Erythroblast (primary cell): ENCODE results near the gene PSMG3.

ENCODE experiments used
- DNase-seq, 2 experiments: peaks; one replicate each; lab custom pipeline; 2025; lab: John Stamatoyannopoulos, UW
- GATA1 ChIP-seq: IDR thresholded peaks from 2 replicates; pipeline ENCODE4 v1.6.1; 2011; ENCODE audit warnings: low read depth, mild to moderate bottlenecking, control low read depth, low read length, moderate library complexity
- POLR2A ChIP-seq: IDR thresholded peaks from 2 replicates; pipeline ENCODE4 v1.6.1; 2011; ENCODE audit warnings: mild to moderate bottlenecking, low read length

PSMG3 gene

GRCh38 chr7:1601956-1602355, 32.1 kb upstream of the PSMG3 start:
- DNase-seq, result no peak
- TF ChIP-seq POLR2A (no peak), GATA1 (no peak)

- DNase-seq, result no peak
- TF ChIP-seq GATA1, result no peak
- TF ChIP-seq POLR2A, result no peak
Observed at GRCh38 chr7:1599640-1600395, 30.0 kb upstream of the PSMG3 start.

- no peak for DNase-seq
- TF ChIP-seq GATA1 (no peak), POLR2A (no peak)
Observed at GRCh38 chr7:1598961-1599639, 29.3 kb upstream of the PSMG3 start.

GRCh38 chr7:1598286-1598685, 28.5 kb upstream of the PSMG3 start:
- TF ChIP-seq POLR2A, result no peak
- no peak for TF ChIP-seq GATA1

GRCh38 chr7:1597791-1598190, 28.0 kb upstream of the PSMG3 start:
- TF ChIP-seq GATA1 (no peak), POLR2A (no peak)
- no peak for DNase-seq

More at GRCh38 chr7:1598286-1598685, 28.5 kb upstream of the PSMG3 start:
- no peak for DNase-seq

- no peak for DNase-seq
- no peak for TF ChIP-seq GATA1
- TF ChIP-seq POLR2A, result no peak
Observed at GRCh38 chr7:1597066-1597760, 27.4 kb upstream of the PSMG3 start.

GRCh38 chr7:1596181-1597043, 26.6 kb upstream of the PSMG3 start:
- no peak for TF ChIP-seq GATA1
- TF ChIP-seq POLR2A, result no peak
- no peak for DNase-seq

GRCh38 chr7:1595636-1596035, 25.8 kb upstream of the PSMG3 start:
- no peak for DNase-seq
- TF ChIP-seq GATA1 (no peak), POLR2A (no peak)

- no peak for TF ChIP-seq POLR2A
- TF ChIP-seq GATA1, result no peak
- DNase-seq, result no peak
Observed at GRCh38 chr7:1595027-1595426, 25.2 kb upstream of the PSMG3 start.

- TF ChIP-seq GATA1 (no peak), POLR2A (no peak)
- DNase-seq, result no peak
Observed at GRCh38 chr7:1593904-1594421, 24.1 kb upstream of the PSMG3 start.

GRCh38 chr7:1593091-1593866, 23.4 kb upstream of the PSMG3 start:
- DNase-seq, result peak; percentile 28 to 31
- TF ChIP-seq POLR2A (no peak), GATA1 (no peak)

GRCh38 chr7:1592299-1592871, 22.6 kb upstream of the PSMG3 start:
- TF ChIP-seq GATA1, result no peak
- no peak for TF ChIP-seq POLR2A

GRCh38 chr7:1591876-1592275, 22.0 kb upstream of the PSMG3 start:
- DNase-seq, result no peak
- no peak for TF ChIP-seq GATA1
- no peak for TF ChIP-seq POLR2A

More at GRCh38 chr7:1592299-1592871, 22.6 kb upstream of the PSMG3 start:
- DNase-seq, result no peak

- DNase-seq, result no peak
- no peak for TF ChIP-seq POLR2A
- no peak for TF ChIP-seq GATA1
Observed at GRCh38 chr7:1591396-1591795, 21.6 kb upstream of the PSMG3 start.
